Subcutaneous adipose tissue (tissue), 4 donors: ENCODE measurements around the gene SCARB1. TPM values are rescaled to one million over a fixed set of nuclear protein-coding genes. Genes with fewer than 3 reads are reported as not detected.

ENCODE experiments used
- CTCF ChIP-seq: fragments of 450-650 bp; IDR thresholded peaks from one replicate; pipeline ENCODE4 v1.5.1; 2016; ENCODE audit warnings: low read depth, mild to moderate bottlenecking, control low read depth, antibody characterized with exemption, moderate library complexity
- total RNA-seq, 4 donors: library from RNA; depleted of rRNA; stranded (reverse); fragments of >200 nt; gene quantifications; one replicate each; pipeline ENCODE4 v1.1.0, GENCODE V29; 2016

Gene SCARB1
- total RNA-seq, 4 donors from 2014 or later = 26.6 to 58.6 (median 38.2) TPM

GRCh38 chr12:124809878-124810277 lies 53.8 kb downstream of the SCARB1 start:
- TF ChIP-seq CTCF = no peak

- no peak for TF ChIP-seq CTCF
Observed at GRCh38 chr12:124809391-124809790, 54.3 kb downstream of the SCARB1 start.

- TF ChIP-seq CTCF = no peak
Observed at GRCh38 chr12:124808272-124808671, 55.4 kb downstream of the SCARB1 start.

- no peak for TF ChIP-seq CTCF
Observed at GRCh38 chr12:124805876-124806668, 57.6 kb downstream of the SCARB1 start.

GRCh38 chr12:124805050-124805449 lies 58.6 kb downstream of the SCARB1 start:
- no peak for TF ChIP-seq CTCF

- no peak for TF ChIP-seq CTCF
Observed at GRCh38 chr12:124804011-124804621, 59.5 kb downstream of the SCARB1 start.

- TF ChIP-seq CTCF = no peak
Observed at GRCh38 chr12:124802361-124802760, 61.3 kb downstream of the SCARB1 start.
